GM19468 (cell line): Measurements from ENCODE around the gene FAM114A1.
"Not testable (repeated sequence)": the region's sequence is repeated elsewhere in the genome, so short reads cannot be mapped to it uniquely, and the experiment has no call there.

Experiments
- ATAC-seq: cut with Tn5 transposase; IDR thresholded peaks from one replicate; pipeline ENCODE4 v1.9.1; 2021; ENCODE audit warnings: mild to moderate bottlenecking, moderate library complexity, moderate number of reproducible peaks; ENCODE audit not compliant: unreplicated experiment; ENCODE audit errors: extremely low read depth

The FAM114A1 gene

DNA sequence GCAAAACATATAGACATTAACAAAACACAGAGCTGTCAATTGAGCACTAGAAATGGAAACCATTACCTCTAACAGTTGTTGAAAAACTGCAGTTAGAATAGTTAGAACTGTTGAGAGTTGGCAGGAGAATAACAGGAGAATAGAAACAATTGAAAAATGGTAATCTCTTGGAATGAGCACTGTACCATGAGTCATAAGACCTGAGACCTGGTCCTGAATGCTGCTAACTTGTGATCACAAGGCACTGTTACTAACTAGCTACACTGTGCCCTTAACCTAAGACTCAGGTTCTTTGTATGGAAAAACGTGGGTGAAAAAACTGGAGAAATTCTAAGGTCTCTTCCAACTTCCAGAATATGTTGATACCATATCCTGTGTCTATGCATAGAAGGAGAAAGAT lies 29.3 kb downstream of the FAM114A1 start:
- ATAC-seq, result no peak

GRCh38 chr4:38898245-38898644 lies 30.6 kb downstream of the FAM114A1 start:
- no peak for ATAC-seq

GRCh38 chr4:38902221-38902620 lies 34.6 kb downstream of the FAM114A1 start:
- ATAC-seq, result no peak

- ATAC-seq, result no peak
Measured at GRCh38 chr4:38902695-38903094, 35.1 kb downstream of the FAM114A1 start.

DNA sequence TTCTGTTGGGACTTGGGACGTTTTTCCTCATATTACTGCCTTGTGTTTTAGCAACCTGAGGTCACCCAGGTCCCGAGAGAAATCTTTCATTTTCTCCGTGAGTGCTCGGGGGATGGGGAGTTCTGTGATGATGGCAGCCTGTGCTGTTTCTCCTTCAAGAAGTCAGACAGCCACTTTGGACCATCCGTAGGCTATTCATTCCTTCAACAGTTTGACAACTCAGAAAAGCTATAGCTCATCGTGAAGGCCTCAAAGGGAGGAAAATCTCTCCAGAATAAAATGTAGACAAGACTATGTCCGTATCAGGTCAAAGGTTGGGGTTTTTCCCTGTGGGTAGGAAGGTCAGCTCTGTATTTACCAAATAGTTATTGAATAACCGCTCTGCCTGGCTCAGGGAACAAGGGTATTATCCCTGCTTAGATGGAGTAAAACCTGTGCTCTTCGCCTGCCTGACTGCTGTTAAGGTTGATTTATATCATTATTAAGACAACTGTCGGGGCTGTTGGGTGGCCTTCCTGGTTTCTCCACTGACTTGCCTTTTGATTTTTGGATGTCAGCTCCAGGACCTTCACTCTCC lies 36.6 kb downstream of the FAM114A1 start:
- ATAC-seq, result no peak

- no peak for ATAC-seq
Measured at GRCh38 chr4:38904682-38905081, 37.1 kb downstream of the FAM114A1 start.

DNA sequence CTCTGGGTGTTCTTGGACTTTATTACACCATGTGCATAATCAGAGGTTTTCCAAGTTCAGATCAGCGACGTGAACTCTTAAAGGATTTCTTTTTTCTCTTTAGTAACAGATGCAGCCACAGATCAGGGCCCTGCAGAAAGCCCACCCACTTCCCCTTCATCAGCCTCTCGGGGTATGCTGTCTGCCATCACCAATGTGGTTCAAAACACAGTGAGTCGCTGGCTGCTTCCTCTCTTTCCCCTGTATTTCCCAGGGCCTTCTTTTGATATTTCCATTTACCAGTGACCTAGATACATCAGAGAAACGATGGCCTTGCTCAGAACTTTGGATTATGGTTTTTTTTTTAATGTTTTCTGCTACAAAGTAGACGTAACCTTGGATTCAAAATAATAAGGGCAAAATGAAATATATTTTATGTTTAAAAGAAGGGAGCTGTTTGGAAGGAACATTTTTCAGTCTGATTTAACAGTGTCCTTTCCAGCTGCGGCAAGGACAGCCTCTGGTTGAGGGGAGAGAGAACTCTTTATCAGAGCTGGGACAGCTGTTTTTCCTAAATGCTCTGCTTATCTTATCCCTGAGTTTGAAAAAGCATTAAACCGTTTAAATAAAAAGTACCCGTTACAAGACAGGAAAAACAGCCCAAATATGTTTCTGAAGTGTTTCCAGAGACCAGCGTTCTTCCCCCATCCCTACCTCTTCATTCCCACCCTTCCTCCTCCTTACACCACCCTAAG lies 38.2 kb downstream of the FAM114A1 start:
- ATAC-seq, result no peak

DNA sequence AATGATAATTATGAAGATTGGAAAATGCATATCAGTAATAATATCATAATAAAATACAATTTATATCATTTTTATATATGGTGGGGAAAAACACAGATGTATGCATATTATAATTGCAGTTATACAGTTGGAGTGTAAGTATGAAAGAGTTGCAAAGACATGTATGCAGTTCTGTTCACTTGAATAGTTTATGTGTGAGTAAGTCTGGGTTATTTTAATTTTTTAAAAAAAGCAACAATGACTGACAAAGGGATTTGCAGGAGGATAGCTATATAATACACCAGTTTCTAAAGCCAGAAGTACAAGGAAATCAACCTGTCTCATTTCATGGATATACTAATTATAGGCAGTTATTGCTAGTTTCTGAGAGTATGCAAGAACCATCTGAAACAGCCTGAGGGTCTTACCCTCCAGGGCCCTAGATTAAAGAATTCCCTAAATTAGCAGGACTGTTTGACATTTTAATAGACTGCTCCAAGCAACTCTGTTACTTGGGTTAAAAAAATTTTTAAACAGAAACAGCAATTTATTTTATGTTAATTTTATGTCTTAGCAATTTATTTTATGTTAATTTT lies 40.2 kb downstream of the FAM114A1 start:
- ATAC-seq, result no peak

GRCh38 chr4:38909015-38909414 lies 41.4 kb downstream of the FAM114A1 start:
- ATAC-seq, result no peak

DNA sequence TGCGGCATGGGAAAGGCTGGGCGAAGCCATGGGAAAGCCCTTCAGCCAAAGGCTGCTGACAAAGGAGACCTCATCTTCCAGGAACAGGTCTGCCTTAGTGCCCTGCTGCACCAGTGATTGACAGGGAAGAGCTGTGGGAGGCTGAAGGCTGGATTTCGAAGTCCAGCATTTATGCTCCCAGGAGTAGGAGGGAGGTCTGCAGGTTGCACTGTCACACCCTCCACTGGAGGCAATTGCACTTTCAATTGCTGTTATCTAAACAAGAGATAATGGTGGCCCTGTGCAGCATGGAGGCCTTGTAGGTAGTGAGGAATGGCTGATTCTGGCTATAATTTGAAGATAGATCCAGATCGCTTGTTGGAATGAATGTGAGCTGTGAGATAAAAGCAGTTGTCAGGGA lies 43.7 kb downstream of the FAM114A1 start:
- no peak for ATAC-seq

- ATAC-seq, result no peak
Measured at GRCh38 chr4:38914854-38915253, 47.2 kb downstream of the FAM114A1 start.

DNA sequence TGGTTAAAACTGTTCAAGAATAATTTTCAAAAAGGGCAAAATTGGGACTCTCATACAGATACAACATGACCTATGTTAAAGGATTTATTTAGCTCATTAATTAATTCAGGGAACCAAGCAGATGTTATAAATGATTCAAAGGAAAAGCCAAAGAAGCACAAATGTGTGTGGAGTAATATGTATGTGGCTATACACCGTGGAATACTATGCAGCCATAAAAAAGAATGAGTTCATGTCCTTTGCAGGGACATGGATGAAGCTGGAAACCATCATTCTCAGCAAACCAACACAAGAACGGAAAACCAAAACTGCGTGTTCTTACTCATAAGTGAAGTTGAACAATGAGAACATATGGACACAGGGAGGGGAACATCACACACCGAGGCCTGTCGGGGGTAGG lies 48.7 kb downstream of the FAM114A1 start:
- ATAC-seq, result not testable (repeated sequence)

- no peak for ATAC-seq
Measured at GRCh38 chr4:38917481-38918025, 49.9 kb downstream of the FAM114A1 start.

DNA sequence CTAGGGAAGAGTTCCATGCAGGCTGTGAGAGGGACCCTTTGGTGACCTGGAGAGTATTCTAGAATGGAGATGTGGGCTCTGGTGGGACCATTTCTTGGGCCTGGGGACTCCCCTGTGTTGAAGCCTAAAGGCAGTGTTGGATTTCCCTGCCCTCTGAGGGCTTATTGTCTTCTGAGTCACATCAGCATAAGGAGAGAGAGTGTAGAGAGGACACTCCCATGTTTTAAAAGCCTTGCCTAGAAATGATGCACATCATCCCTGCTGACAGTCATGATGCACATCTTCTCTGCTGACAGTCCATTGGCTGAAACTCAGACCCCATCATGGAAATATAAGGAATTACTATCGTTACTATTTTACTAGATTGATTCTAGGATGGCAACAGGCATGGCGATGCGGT lies 51.9 kb downstream of the FAM114A1 start:
- ATAC-seq, result no peak

DNA sequence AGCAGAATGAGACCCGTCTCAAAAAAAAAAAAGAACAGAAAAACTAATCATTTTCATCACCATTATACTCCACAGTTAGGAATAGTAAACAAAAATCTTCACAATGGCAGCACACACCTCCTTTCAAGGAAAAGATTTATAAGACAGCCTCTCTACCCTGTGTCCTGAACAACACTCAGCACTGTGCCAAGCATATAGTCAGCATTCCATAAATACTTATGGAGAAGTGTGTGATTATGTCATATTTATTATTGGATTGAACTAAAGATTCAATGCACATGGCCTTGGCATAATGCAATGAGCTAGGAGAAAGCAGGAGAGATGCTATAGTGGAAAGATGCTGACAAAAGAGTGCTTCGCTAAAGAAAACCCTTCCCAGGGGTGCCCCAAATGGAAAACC lies 52.6 kb downstream of the FAM114A1 start:
- ATAC-seq, result no peak

DNA sequence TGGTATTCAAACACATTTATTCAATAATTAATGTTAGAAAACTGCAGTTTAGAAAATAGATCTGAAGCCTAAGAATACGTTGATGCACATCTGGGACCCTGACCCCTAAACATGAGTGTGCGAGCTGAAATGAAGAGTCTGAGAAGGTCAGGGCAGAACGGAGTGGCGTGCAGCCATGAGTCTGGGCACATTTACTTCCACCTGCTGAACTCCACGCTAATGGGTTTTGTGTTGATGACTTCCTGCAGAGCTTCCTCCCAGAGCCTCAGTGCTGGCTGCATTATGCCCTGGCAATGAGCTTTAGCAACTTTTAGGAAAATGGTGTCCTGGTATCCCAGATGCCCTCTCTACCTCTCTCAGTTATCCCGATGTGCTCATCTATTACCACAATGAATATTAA lies 53.1 kb downstream of the FAM114A1 start:
- no peak for ATAC-seq

DNA sequence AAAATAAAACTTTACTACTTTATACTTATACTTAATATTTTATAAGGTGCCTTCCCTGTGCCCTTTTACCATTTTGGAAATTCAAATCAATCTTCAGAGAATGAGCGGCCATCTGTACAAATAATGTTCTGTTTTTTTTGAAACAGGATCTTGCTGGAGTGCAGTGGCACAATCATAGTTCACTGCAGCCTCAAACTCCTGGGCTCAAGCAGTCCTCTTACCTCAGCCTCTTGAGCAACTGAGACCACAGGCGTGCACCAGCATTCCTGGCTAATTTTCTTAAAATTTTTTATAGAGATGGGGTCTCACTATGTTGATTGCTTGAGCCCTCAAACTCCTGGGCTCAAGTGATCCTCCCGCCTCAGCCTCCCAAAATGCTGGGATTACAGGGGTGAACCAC lies 53.5 kb downstream of the FAM114A1 start:
- ATAC-seq, result no peak

DNA sequence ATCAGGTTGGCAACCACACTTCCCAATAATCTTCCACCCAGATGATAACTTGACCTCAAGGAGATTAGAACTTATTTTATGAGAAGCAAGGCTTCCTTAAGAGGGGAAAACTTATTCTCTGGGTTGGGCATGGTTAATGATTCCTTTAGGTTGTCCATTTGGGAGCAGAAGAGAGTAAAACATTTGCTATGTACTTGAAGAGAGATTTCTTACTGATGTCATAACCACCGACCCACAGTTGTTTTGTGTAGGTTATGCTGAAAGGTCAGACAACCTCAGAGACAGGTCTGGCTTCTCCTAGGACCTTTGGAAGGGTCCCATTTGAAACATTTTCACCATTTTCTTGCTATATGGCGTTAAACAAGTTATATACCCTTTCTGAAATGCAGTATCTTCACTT lies 56.1 kb downstream of the FAM114A1 start:
- no peak for ATAC-seq

GRCh38 chr4:38924353-38924752 lies 56.7 kb downstream of the FAM114A1 start:
- ATAC-seq, result no peak

DNA sequence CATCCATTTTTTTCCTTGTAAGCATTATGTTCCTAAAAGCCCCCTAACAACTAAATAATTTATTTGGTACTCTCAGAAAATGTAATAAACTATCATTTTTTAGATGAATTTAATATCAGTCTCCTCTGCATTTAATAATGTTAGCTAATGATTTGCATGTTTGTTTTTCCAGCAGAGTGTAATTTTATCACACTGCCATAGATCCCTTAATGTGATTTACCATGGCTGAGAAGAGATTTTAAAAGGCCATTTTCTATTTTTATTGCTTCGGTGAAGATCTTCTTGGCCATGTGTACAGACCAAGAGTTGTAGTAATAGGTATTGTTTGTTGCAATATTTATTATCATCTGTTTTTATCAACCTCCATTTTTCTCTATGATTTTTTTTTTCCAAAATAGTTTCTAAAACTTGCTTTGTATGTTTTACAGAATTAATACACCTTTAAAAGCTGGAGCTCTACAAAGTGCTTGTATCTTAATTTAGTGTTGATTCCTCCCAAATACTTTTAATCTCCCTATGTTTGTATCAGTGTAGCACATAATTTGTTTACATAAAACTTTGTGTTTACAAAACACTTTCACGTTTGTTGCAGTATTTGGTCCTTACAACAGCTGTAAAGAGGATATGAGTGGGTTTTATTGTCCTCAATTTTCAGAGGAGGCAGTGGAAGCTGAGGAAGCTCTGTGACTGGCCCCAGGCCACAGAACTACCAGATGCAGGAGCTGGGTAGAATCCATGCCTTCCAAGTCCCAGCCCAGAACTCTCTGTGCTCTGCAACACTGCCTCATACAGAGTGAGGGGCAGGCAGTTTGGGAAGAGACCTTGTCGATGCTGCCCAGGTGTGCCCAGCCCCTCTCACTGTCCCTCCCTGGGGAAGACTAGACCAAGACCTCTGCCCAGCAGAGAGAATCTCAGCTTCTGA lies 58.1 kb downstream of the FAM114A1 start:
- ATAC-seq, result no peak
